Measurements from ENCODE around the gene KHDC3L. TPM values are rescaled to one million over a fixed set of nuclear protein-coding genes. Genes with fewer than 3 reads are reported as not detected.
"Not testable (repeated sequence)": the region's sequence is repeated elsewhere in the genome, so short reads cannot be mapped to it uniquely, and the experiment has no call there.

The KHDC3L gene
- polyA plus RNA-seq, 4 donors = 0.13 to 0.14 (median 0.13) TPM; not detected in 1

DNA sequence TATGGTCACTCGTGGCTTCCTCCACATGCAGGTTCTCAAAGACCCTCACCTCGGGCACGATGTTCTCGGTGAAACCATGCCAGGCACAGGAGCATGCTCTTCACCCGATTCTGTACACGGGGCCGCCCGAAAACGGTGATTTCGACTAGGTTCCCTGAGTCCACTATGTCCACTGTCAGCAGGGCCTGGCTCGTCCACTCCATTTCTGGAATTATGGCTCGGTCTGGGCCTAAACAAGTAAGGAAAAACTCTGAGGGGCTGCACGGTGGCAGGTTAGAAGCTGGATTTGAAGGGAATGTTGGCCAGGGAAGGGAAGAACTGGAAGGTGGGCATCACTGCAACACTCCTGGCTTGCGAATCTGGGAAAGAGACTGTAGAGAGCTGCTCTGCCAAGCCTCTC lies 6.7 kb downstream of the KHDC3L start:
- DNase-seq (ENCODE audit: low read depth in 4 of 4, low spot score in 2 of 4) = no peak

DNA sequence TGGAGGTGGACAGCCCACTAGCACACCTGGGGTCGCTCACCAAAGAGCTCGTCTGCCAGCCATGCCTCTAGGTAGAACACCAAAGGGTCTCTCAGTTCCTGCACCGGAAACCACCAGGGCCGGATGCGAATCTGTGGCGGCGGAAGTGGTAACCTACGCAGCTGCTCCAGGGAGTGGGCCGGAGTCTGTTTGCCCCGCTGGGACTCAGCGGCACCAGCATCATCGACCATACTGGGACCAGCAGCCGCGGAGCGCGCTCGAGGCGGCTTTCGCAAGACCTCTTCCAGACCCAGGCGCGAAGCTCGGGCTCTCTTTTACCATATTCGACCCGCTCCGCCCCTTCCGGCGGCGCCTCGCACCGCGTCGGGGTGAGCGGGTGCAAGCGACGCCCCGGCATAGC lies 7.1 kb downstream of the KHDC3L start, which contains the start of gene OOEP:
OOEP (minus strand) TSS at position 335 of the 400 bp plus-strand sequence; CDS start at position 230, 105 bp downstream.
- DNase-seq (ENCODE audit: low read depth in 4 of 4, low spot score in 2 of 4) = no peak

DNA sequence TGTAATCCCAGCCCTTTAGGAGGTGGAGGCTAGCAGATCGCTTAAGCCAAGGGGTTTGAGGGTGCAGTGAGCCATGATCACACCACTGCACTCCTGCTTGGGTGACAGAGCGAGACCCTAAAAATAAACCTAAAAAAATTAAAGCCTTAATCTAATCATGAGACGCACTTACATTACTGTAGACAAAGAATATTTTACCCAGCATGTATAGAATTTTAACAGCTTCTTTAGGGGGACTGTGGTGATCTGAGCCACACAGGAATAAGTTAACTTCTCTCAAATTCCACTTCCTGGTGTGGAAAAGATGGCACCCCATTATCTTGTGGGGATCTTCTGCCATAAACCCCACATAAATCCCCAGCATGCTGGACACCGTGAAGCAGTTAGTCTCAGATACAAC lies 9.5 kb downstream of the KHDC3L start:
- DNase-seq (ENCODE audit: low read depth in 4 of 4, low spot score in 2 of 4) = no peak

DNA sequence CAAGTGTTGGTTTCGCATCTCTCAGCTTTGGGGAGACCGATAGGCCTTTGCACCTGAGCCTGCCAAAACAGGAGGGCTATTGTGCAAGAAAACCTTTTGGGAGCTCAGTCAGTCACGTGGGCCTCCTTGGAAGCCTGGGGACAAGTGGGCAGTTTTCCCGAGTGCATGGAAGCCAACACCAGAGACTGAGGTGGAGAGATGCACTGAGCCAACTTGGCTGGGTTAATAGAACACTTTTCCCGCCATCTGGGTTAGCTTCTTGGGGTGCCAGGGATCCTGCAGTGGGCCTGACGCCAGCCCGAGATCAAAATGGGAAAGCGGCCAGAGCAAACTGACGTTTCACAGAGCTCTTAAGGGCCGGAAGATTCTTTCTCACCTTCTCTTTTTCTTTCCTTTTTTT lies 10.1 kb downstream of the KHDC3L start:
- no peak for DNase-seq (ENCODE audit: low read depth in 4 of 4, low spot score in 2 of 4)

DNA sequence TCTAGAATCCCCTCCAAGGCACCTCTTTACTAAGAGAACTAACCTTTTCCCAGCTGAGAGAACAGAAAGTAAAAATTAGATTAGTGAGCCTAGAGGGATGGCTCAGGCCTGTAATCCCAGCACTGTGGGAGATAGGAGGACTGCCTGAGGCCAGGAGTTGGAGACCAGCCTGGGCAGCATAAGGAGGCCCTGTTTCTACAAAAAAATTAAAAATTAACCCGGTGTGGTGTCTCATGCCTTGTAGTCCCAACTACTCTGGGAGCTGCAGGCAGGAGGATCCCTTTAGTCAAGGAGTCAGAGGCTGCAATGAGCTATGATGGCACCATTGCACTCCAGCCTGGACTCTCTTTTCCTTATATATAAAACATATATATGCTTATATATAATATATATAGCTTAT lies 12.8 kb downstream of the KHDC3L start:
- DNase-seq (ENCODE audit: low read depth in 4 of 4, low spot score in 2 of 4) = no peak

DNA sequence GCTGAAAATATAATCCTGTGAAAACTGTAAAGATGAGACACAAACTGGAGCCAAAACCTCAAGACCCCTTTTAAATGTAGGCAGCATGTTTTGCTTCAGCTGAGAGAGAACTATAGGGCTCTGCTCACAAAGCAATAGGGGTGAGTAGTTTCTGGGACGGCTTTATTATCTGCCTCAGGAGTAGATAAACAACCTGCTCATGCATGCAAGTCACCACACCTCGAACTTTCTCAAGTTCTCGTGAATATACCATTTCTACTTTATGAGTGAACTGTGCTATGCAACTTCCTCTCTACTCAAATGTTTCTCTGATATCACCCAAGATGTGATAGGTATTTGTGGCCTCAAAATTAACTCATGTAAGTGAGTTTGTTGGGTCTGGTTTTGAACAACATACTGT lies 14.8 kb downstream of the KHDC3L start:
- DNase-seq (ENCODE audit: low read depth in 4 of 4, low spot score in 2 of 4) = no peak

DNA sequence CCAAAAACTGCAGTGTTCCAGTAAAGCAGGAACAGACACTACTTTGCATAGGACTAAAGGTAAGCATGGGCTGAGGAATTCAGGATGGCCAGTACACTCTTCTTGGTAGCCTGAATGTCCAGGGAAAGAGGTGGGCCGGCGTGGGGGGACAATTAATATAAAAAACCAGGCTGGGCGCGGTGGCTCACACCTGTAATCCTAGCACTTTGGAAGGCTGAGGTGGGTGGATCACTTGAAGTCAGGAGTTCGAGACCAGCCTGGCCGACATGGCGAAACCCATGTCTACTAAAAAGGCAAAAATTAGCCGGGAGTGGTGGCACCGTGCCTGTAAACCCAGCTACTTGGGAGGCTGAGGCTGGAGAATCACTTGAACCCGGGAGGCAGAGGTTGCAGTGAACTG lies 19.1 kb downstream of the KHDC3L start:
- DNase-seq (ENCODE audit: low read depth in 4 of 4, low spot score in 2 of 4) = not testable (repeated sequence)

DNA sequence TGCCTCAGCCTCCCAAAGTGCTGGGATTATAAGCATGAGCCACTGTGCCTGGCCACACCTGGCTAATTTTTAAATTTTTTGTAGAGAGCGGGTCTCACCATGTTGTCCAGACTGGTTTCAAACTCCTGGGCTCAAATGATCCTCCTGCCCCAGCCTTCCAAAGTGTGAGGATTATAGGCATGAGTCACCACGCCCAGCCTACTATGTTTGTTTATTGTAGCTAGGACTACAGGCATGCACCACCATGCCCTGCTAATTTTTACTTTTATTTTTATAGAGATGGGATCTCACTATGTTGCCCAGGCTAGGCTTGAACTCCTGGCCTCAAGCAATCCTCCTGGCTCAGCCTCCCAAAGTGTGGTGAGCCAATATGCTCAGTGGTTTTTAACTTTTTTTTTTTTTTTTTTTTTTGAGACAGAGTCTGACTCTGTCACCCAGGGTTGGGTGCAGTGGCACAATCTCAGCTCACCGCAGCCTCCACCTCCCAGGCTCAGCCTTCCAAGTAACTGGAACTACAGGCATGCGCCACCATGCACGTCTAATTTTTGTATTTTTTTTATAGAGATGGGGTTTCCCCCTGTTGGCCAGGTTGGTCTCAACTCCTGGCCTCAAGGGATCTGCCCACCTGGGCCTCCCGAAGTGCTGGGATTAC lies 20.1 kb downstream of the KHDC3L start:
- DNase-seq (ENCODE audit: low read depth in 4 of 4, low spot score in 2 of 4) = no peak

DNA sequence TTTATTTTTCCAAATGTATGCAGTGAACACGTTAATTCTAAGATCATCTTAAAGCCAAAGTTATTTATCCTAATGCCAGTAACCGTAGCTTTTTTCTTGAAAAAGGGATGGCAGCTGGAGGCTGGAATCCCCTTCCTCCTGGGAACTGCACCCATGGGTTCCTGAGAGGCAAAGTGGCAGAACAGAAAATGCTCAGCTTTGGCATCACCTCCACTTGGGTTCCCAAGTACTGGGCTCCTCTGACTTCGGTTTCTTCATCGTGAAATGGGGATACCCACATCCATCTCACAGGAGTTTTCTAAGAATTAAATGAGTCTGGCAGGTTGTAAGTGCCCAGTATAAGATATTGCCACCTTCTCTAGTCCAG lies 26.0 kb downstream of the KHDC3L start:
- DNase-seq (ENCODE audit: low read depth in 4 of 4, low spot score in 2 of 4) = no peak

DNA sequence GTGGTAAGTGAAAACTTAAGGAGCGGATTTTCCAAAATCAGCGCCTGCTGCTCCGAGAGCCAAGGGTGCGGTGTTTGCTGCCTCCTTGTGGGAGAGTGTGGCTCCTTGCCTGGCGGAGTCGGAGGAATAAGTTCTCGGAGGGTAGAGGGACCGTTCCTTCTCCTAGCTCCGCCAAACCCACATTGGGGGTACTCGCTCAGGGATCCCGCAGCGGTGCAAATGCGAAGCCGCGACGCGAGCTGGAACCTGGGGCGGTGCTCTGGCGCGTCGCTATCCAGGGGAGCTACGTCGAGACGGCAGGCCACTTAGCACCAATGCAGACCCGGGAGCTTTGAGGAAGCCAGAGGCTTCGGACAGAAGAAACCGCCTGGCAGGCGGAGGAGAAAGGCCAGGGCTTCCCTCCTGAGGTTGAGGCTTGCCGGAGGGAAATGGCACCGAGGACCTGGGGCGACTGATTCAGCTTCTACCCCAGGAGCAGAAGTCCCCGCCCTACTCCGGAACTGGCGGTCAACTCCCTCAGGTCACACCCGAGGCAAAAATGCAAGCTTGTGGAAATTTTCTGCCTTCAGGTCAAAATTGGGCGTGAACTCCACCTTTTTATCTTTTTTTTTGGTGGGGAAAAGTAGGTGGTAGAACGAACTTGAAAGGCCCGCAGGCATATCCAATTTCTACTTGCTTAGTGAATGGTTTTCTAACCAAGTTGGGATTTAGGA lies 26.5 kb downstream of the KHDC3L start:
- peak; percentile 15 to 46 (median 32) for DNase-seq (ENCODE audit: low read depth in 4 of 4, low spot score in 2 of 4)

DNA sequence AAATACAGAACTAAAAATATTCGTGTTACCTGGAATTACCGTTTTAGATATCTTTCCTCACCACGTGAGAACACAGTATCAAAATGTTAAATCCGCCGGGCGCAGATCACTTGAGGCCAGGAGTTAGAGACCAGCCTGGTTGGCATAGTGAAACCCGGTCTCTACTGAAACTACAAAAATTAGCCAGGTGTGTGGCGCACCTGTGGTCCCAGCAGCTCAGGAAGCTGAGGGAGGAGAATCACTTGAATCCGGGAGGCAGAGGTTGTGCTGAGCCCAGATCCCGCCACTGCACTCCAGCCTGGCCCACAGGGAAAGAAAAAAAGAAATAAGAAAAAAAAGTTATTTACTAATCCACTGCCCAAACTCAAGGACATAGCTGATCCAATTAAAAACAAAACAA lies 27.4 kb downstream of the KHDC3L start:
- no peak for DNase-seq (ENCODE audit: low read depth in 4 of 4, low spot score in 2 of 4)

DNA sequence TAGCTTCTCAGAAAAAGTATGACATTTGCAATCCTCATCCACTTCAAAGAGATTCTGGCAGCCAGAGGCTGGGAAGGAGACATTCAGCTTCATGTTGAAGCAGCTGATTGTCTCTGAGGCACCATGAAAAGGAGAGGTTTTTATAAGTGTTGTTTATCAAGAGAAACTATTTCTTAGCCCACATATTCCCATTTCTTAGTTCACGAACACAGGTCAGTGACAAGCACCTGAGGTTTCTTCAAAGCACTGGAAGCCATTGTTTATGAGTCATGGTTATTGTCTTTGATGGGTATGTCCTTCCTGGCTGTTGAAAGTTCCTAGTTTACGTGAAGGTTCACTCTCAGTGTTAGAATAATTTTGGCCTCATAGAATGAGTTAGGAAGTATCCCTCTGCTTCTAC lies 29.2 kb downstream of the KHDC3L start:
- no peak for DNase-seq (ENCODE audit: low read depth in 4 of 4, low spot score in 2 of 4)

DNA sequence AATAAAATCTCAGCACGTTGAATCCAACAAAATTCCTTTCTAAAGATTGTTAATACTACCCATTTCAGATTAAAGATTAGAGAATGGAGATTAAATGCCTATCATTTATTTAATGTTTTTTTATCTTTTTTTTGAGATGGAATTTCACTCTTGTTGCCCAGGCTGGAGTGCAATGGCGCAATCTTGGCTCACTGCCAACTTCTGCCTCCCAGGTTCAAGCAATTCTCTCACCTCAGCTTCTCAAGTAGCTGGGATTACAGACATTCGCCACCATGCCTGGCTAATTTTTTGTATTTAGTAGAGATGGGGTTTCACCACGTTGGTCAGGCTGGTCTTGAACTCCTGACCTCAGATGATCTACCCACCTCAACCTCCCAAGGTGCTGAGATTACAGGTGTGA lies 29.7 kb downstream of the KHDC3L start:
- DNase-seq (ENCODE audit: low read depth in 4 of 4, low spot score in 2 of 4) = not testable (repeated sequence)

DNA sequence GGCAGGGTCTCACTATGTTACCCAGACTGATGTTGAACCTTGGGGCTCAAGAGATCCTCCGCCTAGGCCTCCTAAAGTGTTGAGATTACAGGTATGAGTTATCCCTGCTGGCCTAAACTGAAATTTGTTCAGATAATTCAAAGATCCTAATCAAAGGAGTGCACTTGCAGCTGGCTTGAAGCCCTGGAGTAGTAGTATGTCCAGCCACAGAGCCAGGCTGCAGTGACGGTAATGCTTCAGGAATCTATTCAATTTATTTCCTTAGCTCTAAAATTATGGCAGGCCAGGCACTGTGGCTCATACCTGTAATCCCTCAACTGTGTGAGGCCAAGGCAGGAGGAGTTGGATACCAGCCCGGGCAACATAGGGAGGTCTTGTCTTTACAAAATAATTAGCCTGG lies 30.8 kb downstream of the KHDC3L start:
- no peak for DNase-seq (ENCODE audit: low read depth in 4 of 4, low spot score in 2 of 4)

DNA sequence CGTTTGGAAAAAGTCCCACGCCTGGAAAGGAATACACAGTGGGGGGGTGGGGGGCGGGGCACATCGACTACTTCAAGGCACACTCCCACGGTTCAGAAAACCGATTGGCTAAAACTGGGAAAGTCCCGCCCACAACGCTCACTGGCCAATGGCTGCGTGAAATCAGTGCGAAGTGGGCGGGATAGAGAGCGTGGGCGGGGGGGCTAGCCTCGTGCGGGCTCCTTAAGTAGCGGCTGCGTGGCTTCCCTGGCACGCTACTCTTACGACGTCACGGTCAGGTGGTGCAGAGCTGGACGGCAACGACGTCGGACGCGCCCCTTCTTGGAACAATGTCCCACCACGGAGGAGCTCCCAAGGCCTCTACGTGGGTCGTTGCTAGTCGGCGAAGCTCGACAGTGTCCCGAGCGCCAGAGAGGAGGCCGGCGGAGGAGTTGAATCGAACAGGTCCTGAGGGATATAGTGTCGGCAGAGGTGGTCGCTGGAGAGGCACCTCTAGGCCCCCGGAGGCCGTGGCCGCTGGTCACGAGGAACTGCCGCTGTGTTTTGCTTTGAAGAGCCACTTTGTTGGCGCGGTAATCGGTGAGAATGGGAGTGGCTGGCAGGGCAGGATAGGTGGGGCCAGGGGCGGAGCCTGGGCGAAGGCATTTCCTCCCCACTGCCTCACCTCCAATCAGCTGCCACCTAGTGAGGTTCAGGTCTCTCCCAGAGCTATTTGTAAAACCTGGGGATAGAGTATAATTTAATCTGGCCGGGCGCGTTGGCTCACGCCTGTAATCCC lies 32.3 kb downstream of the KHDC3L start, which contains the start of gene DDX43:
DDX43 (plus strand) TSS at position 252 of the 778 bp plus-strand sequence; CDS start at position 330, 78 bp downstream.
- DNase-seq (ENCODE audit: low read depth in 4 of 4, low spot score in 2 of 4) = no peak

DNA sequence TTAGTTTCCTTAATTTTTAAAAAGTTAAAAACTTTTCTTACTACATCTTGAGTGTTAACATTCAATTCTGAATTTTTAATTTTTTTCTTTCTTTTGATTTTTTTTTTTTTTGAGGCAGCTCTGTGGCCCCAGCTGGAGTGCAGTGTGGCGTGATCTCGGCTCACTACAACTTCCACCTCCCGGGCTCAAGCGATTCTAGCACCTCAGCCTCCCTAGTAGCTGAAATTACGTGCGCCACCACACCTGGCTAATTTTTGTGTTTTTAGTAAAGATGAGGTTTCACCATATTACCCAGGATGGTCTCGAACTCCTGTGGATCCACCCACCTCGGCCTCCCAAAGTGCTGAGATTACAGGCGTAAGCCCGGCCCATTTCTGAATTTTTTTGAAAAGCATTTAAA lies 33.4 kb downstream of the KHDC3L start:
- no peak for DNase-seq (ENCODE audit: low read depth in 4 of 4, low spot score in 2 of 4)

DNA sequence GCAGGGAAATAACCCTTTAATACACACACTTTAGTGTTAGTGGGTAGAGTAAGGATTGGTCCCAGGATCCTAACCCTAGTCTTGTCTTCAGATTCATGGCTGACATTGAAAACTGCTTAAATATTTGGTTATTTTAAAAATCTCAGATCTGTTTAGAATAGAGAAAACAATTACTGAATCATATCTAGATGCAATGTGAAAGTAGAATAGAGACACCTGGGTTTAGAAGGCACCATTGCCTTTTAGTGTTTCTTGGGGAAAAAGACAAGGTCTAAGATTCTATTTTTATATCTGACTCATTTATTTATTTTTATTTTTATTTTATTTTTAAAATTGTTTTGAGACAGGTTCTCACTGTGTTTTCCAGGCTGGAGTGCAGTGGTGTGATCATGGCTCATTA lies 38.2 kb downstream of the KHDC3L start:
- no peak for DNase-seq (ENCODE audit: low read depth in 4 of 4, low spot score in 2 of 4)

DNA sequence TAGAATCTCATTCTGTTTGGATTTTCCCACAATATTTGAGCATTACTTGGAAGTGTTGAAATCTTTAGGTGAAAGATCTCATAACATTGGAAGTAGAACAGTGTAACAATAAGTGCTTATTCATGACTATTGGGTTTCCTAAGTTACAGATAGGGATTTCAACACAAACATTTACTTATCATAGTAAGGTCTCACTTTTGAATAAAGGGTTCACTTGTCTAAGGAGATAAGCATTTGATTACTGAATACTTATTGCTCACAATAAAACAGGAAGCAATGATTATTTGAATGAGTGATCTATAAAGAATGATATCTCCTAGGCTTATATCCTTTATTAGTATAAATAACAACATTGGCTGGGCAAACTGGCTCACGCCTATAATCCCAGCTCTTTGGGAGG lies 46.9 kb downstream of the KHDC3L start:
- no peak for DNase-seq (ENCODE audit: low read depth in 4 of 4, low spot score in 2 of 4)

DNA sequence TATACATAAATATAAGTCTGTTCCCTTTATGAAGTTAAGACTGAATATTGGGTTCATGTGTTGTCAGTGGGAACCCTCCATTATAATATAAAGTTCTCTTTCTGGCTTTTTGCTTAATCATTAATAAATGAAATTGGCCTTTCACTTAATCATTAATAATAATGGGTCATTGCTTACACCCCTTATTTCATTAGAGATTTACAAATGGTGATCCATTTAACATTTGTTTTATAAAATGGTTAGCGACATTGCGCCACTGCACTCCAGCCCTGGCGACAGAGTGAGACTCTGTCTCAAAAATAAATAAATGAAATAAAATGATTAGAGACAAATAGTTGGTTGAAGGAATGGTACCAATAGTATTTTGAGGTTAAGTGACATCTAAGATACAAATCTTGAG lies 50.6 kb downstream of the KHDC3L start:
- no peak for DNase-seq (ENCODE audit: low read depth in 4 of 4, low spot score in 2 of 4)
